ENCODE data around the gene FMO4. TPM values are rescaled to one million over a fixed set of nuclear protein-coding genes. Genes with fewer than 3 reads are reported as not detected.
"Not testable (repeated sequence)": the region's sequence is repeated elsewhere in the genome, so short reads cannot be mapped to it uniquely, and the experiment has no call there.

The FMO4 gene
- polyA plus RNA-seq, 1 donor from 2014 or later, result not detected

DNA sequence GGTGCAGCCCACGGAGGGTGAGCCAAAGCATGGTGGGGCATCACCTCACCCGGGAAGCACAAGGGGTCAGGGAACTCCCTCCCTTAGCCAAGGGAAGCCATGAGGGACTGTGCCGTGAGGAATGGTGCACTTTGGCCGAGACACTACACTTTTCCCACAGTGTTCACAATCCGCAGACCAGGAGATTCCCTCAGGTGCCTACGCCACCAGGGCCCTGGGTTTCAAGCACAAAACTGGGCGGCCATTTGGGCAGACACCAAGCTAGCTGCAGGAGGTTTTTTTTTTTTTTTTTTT, 45.3 kb downstream of the FMO4 start:
- H3K79me2 ChIP-seq (replicated peaks; ENCODE audit: insufficient read depth, low read length); H3K4me2 ChIP-seq (ENCODE audit: low read length): not testable (repeated sequence)

DNA sequence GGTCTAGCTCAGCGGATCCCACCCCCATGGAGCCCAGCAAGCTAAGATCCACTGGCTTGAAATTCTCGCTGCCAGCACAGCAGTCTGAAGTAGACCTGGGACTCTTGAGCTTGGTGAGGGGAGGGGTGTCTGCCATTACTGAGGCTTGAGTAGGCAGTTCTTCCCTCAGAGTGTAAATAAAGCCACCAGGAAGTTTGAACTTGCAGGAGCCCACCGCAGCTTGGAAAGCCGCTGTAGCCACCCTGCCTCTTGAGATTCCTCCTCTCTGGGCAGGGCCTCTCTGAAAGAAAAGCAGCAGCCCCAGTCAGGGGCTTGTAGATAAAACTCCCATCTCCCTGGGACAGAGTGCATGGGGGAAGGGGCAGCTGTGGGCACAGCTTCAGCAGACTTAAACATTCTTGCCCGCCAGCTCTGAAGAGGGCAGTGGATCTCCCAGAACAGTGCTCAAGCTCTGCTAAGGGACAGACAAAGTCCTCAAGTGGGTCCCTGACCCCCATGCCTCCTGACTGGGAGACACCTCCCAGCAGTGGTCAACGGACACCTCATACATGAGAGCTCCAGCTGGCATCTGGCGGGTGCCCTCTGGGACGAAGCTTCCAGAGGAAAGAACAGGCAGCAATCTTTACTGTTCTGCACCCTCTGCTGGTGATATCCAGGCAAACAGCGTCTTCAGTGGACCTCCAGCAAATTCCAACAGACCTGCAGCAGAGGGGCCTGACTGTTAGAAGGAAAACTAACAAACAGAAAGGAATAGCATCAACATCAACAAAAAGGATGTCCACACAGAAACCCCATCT, 45.9 kb downstream of the FMO4 start:
- not testable (repeated sequence) for H4K20me1 ChIP-seq (ENCODE audit: insufficient read depth); H3K27ac ChIP-seq (ENCODE audit: low read length); H3F3A ChIP-seq (ENCODE audit: insufficient read depth, low read length, poor library complexity, severe bottlenecking); H3K9me2 ChIP-seq (ENCODE audit: insufficient read depth, low read length); H3K4me3 ChIP-seq (ENCODE audit: low read length); H3K4me2 ChIP-seq (ENCODE audit: low read length); H3K27me3 ChIP-seq (ENCODE audit: insufficient read depth, low read depth, low read length); H3K36me3 ChIP-seq (ENCODE audit: insufficient read depth, low read length); H2AFZ ChIP-seq (ENCODE audit: low read depth, low read length); H3K9ac ChIP-seq (ENCODE audit: low read length); H3K79me2 ChIP-seq (replicated peaks; ENCODE audit: insufficient read depth, low read length); H3K9me3 ChIP-seq (ENCODE audit: low read length)

More for the DNA sequence above, 45.3 kb downstream of the FMO4 start:
- not testable (repeated sequence) for H3F3A ChIP-seq (ENCODE audit: insufficient read depth, low read length, poor library complexity, severe bottlenecking); H3K27ac ChIP-seq (ENCODE audit: low read length); H3K9me3 ChIP-seq (ENCODE audit: low read length); H3K27me3 ChIP-seq (ENCODE audit: insufficient read depth, low read depth, low read length); H2AFZ ChIP-seq (ENCODE audit: low read depth, low read length); H3K9ac ChIP-seq (ENCODE audit: low read length); H3K4me3 ChIP-seq (ENCODE audit: low read length); H3K36me3 ChIP-seq (ENCODE audit: insufficient read depth, low read length); H4K20me1 ChIP-seq (ENCODE audit: insufficient read depth); H3K9me2 ChIP-seq (ENCODE audit: insufficient read depth, low read length)

DNA sequence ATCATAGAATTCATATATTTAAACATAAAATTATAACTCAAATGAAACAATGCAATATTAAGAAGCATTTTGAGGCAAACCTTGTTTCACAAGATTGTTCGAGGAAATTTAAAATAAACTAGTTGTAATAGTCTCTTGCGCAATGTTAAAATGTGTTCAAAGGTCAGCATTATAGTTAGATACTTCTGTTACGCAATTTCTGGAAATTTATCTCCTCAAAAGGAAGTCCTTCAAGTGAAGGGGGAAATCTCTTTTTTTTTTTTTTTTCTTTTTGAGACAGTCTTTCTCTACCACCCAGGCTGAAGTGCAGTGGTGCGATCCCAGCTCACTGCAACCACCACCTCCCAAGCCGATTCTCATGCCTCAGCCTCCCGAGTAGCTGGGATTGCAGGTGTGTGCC, 52.1 kb downstream of the FMO4 start:
- TF ChIP-seq SMC3 (conservative IDR thresholded peaks at IDR 0.05; ENCODE audit: poor library complexity) (no peak), EZH2 (IDR thresholded peaks at IDR 0.05; ENCODE audit: borderline replicate concordance, insufficient read depth, low read length, poor library complexity, severe bottlenecking) (no peak), TAF1 (IDR thresholded peaks at IDR 0.05; ENCODE audit: low read depth) (no peak), POLR2AphosphoS5 (IDR thresholded peaks at IDR 0.05) (no peak), EP300 (conservative IDR thresholded peaks at IDR 0.05; ENCODE audit: poor library complexity, severe bottlenecking) (no peak), RAD21 (conservative IDR thresholded peaks at IDR 0.05) (no peak), MXI1 (conservative IDR thresholded peaks at IDR 0.05; ENCODE audit: poor library complexity, severe bottlenecking) (no peak)
- TF ChIP-seq, protein P1, sequence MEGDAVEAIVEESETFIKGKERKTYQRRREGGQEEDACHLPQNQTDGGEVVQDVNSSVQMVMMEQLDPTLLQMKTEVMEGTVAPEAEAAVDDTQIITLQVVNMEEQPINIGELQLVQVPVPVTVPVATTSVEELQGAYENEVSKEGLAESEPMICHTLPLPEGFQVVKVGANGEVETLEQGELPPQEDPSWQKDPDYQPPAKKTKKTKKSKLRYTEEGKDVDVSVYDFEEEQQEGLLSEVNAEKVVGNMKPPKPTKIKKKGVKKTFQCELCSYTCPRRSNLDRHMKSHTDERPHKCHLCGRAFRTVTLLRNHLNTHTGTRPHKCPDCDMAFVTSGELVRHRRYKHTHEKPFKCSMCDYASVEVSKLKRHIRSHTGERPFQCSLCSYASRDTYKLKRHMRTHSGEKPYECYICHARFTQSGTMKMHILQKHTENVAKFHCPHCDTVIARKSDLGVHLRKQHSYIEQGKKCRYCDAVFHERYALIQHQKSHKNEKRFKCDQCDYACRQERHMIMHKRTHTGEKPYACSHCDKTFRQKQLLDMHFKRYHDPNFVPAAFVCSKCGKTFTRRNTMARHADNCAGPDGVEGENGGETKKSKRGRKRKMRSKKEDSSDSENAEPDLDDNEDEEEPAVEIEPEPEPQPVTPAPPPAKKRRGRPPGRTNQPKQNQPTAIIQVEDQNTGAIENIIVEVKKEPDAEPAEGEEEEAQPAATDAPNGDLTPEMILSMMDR (IDR thresholded peaks at IDR 0.05; ENCODE audit: poor library complexity, severe bottlenecking), result no peak
- TF ChIP-seq, protein P2, sequence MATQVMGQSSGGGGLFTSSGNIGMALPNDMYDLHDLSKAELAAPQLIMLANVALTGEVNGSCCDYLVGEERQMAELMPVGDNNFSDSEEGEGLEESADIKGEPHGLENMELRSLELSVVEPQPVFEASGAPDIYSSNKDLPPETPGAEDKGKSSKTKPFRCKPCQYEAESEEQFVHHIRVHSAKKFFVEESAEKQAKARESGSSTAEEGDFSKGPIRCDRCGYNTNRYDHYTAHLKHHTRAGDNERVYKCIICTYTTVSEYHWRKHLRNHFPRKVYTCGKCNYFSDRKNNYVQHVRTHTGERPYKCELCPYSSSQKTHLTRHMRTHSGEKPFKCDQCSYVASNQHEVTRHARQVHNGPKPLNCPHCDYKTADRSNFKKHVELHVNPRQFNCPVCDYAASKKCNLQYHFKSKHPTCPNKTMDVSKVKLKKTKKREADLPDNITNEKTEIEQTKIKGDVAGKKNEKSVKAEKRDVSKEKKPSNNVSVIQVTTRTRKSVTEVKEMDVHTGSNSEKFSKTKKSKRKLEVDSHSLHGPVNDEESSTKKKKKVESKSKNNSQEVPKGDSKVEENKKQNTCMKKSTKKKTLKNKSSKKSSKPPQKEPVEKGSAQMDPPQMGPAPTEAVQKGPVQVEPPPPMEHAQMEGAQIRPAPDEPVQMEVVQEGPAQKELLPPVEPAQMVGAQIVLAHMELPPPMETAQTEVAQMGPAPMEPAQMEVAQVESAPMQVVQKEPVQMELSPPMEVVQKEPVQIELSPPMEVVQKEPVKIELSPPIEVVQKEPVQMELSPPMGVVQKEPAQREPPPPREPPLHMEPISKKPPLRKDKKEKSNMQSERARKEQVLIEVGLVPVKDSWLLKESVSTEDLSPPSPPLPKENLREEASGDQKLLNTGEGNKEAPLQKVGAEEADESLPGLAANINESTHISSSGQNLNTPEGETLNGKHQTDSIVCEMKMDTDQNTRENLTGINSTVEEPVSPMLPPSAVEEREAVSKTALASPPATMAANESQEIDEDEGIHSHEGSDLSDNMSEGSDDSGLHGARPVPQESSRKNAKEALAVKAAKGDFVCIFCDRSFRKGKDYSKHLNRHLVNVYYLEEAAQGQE (IDR thresholded peaks at IDR 0.05; ENCODE audit: borderline replicate concordance), result no peak
- H3F3A ChIP-seq (ENCODE audit: insufficient read depth, low read length, poor library complexity, severe bottlenecking), result no peaks in the 10 kb centered on the region
- no peak overlapping the region for H2AFZ ChIP-seq (ENCODE audit: low read depth, low read length)
- H3K4me3 ChIP-seq (ENCODE audit: low read length), result no peak overlapping the region
- no peaks in the 10 kb centered on the region for H3K79me2 ChIP-seq (replicated peaks; ENCODE audit: insufficient read depth, low read length)
- no peaks in the 10 kb centered on the region for H4K20me1 ChIP-seq (ENCODE audit: insufficient read depth)
- no peak overlapping the region for H3K9ac ChIP-seq (ENCODE audit: low read length)
- H3K27ac ChIP-seq (ENCODE audit: low read length), result no peak overlapping the region
- H3K27me3 ChIP-seq (ENCODE audit: insufficient read depth, low read depth, low read length), result no peaks in the 10 kb centered on the region
- H3K9me2 ChIP-seq (ENCODE audit: insufficient read depth, low read length), result no peaks in the 10 kb centered on the region
- no peak overlapping the region for H3K4me2 ChIP-seq (ENCODE audit: low read length)
- H3K9me3 ChIP-seq (ENCODE audit: low read length), result no peaks in the 10 kb centered on the region
- no peaks in the 10 kb centered on the region for H3K36me3 ChIP-seq (ENCODE audit: insufficient read depth, low read length)
